Upper lobe of left lung (tissue), 4 donors: ENCODE measurements around the gene B4GALNT2.

Experiments used
- CTCF ChIP-seq, 6 experiments: fragments of 450-650 bp in 4 of 6; fragments of 200-600 bp in 2 of 6; sonication (generic) in 2 of 6; IDR thresholded peaks; one replicate each; pipeline ENCODE4 v1.5.1; 2016 to 2019; ENCODE audit warnings: antibody characterized with exemption in 6 of 6
- EP300 ChIP-seq, 4 donors: sonication (generic); formaldehyde crosslinking; IDR thresholded peaks; one replicate each; pipeline ENCODE4 v1.5.1; 2017; ENCODE audit warnings: antibody characterized with exemption in 4 of 4, control low read depth in 2 of 4
- POLR2A ChIP-seq, 4 donors: fragments of 450-650 bp; IDR thresholded peaks; one replicate each; pipeline ENCODE4 v1.5.1; 2016 to 2017; ENCODE audit warnings: antibody characterized with exemption in 4 of 4, mild to moderate bottlenecking in 2 of 4
- POLR2AphosphoS5 ChIP-seq, 2 donors: sonication (generic); formaldehyde crosslinking; IDR thresholded peaks; one replicate each; pipeline ENCODE4 v1.5.1; 2017; ENCODE audit warnings: antibody characterized with exemption in 2 of 2

- TF ChIP-seq CTCF (IDR thresholded peaks at IDR 0.05) (no peak), POLR2AphosphoS5 (IDR thresholded peaks at IDR 0.05) (no peak), POLR2A (IDR thresholded peaks at IDR 0.05) (no peak), EP300 (IDR thresholded peaks at IDR 0.05) (peak in 1 of 4 donors; percentile 16)
These were observed 64.0 kb downstream of the B4GALNT2 start for GRCh38 chr17:49196520-49196919.
